HG02840 (cell line): ENCODE data around the gene BGLAP.
A peak's percentile ranks its signal among the peaks of the same experiment; 100 is the strongest.

ENCODE experiments used
- ATAC-seq: cut with Tn5 transposase; IDR thresholded peaks from one replicate; pipeline ENCODE4 v1.9.1; 2021; ENCODE audit warnings: mild to moderate bottlenecking, moderate library complexity, moderate number of reproducible peaks; ENCODE audit not compliant: unreplicated experiment, low FRiP score

The BGLAP gene

GRCh38 chr1:156251527-156251926, 9.5 kb downstream of the BGLAP start:
- ATAC-seq = no peak

GRCh38 chr1:156253634-156254033, 11.7 kb downstream of the BGLAP start:
- no peak for ATAC-seq

GRCh38 chr1:156257711-156258110, 15.7 kb downstream of the BGLAP start:
- no peak for ATAC-seq

- no peak for ATAC-seq
Observed at GRCh38 chr1:156258859-156259258, 16.9 kb downstream of the BGLAP start.

GRCh38 chr1:156259805-156260204, 17.8 kb downstream of the BGLAP start:
- ATAC-seq = no peak

- no peak for ATAC-seq
Observed at GRCh38 chr1:156260896-156261295, 18.9 kb downstream of the BGLAP start.

GRCh38 chr1:156262461-156263287, 20.7 kb downstream of the BGLAP start:
- ATAC-seq = no peak

- no peak for ATAC-seq
Observed at GRCh38 chr1:156263288-156263655, 21.3 kb downstream of the BGLAP start.

GRCh38 chr1:156266051-156266450, 24.1 kb downstream of the BGLAP start:
- ATAC-seq = no peak

GRCh38 chr1:156268336-156268735, 26.4 kb downstream of the BGLAP start:
- ATAC-seq = no peak

- no peak for ATAC-seq
Observed at GRCh38 chr1:156270314-156270713, 28.3 kb downstream of the BGLAP start.

GRCh38 chr1:156276532-156276931, 34.5 kb downstream of the BGLAP start:
- ATAC-seq = no peak

GRCh38 chr1:156276966-156277381, 35.0 kb downstream of the BGLAP start:
- ATAC-seq = no peak

GRCh38 chr1:156279837-156280236, 37.9 kb downstream of the BGLAP start:
- no peak for ATAC-seq

- ATAC-seq = no peak
Observed at GRCh38 chr1:156281281-156281680, 39.3 kb downstream of the BGLAP start.

- ATAC-seq = peak; percentile 1
Observed at GRCh38 chr1:156281693-156282478, 39.9 kb downstream of the BGLAP start.

GRCh38 chr1:156282479-156283222, 40.7 kb downstream of the BGLAP start, which contains the start of gene SMG5:
TSS of gene SMG5 (minus strand) at chr1:156282825. CDS start at chr1:156282680, 145 bp downstream.
- peak; percentile 88 for ATAC-seq

GRCh38 chr1:156283521-156283920, 41.5 kb downstream of the BGLAP start:
- no peak for ATAC-seq

- no peak for ATAC-seq
Observed at GRCh38 chr1:156284112-156284511, 42.1 kb downstream of the BGLAP start, which contains the start of gene TMEM79. TSS of gene TMEM79 (plus strand) at chr1:156284325. CDS start at chr1:156285227, 902 bp downstream.

- ATAC-seq = no peak
Observed at GRCh38 chr1:156284757-156285156, 42.8 kb downstream of the BGLAP start.

GRCh38 chr1:156285437-156285836, 43.5 kb downstream of the BGLAP start:
- no peak for ATAC-seq
